Sigmoid colon (tissue), 7 donors: ENCODE results near the gene KRTAP3-3. TPM values are rescaled to one million over a fixed set of nuclear protein-coding genes. Genes with fewer than 3 reads are reported as not detected.

Experiments used
- DNase-seq: peaks from one replicate; pipeline ENCODE4 v3.0.0-alpha.2; 2019
- H3K27ac ChIP-seq, 4 donors: fragments of 200-600 bp; sonication (generic); one replicate each; pipeline ENCODE4 v1.5.1; 2016 to 2019; ENCODE audit warnings: mild to moderate bottlenecking in 1 of 4
- H3K27me3 ChIP-seq, 3 donors: fragments of 200-600 bp; sonication (generic); one replicate each; pipeline ENCODE4 v1.5.1; 2019; ENCODE audit warnings: mild to moderate bottlenecking in 1 of 3
- H3K36me3 ChIP-seq, 4 donors: fragments of 200-600 bp; sonication (generic); one replicate each; pipeline ENCODE4 v1.5.1; 2016 to 2019
- H3K4me1 ChIP-seq, 4 donors: fragments of 200-600 bp; sonication (generic); one replicate each; pipeline ENCODE4 v1.5.1; 2017 to 2019
- H3K4me3 ChIP-seq, 4 donors: fragments of 200-600 bp; sonication (generic); one replicate each; pipeline ENCODE4 v1.5.1; 2017 to 2019; ENCODE audit warnings: mild to moderate bottlenecking in 2 of 4, moderate library complexity in 1 of 4
- H3K9me3 ChIP-seq, 4 donors: fragments of 200-600 bp in 3 of 4; sonication (generic) in 3 of 4; one replicate each; pipeline versions ENCODE4 v1.5.1 to v1.6.1; 2013 to 2019
- CTCF ChIP-seq, 4 experiments: fragments of 450-650 bp in 3 of 4; fragments of 200-600 bp in 1 of 4; IDR thresholded peaks; one replicate each; pipeline ENCODE4 v1.5.1; 2016 to 2019; ENCODE audit warnings: antibody characterized with exemption in 4 of 4, mild to moderate bottlenecking in 3 of 4, moderate library complexity in 2 of 4
- EP300 ChIP-seq, 4 donors: sonication (generic); formaldehyde crosslinking; IDR thresholded peaks; one replicate each; pipeline ENCODE4 v1.6.1; 2017; ENCODE audit warnings: antibody characterized with exemption in 4 of 4
- POLR2A ChIP-seq, 2 donors: fragments of 450-650 bp; IDR thresholded peaks; one replicate each; pipeline ENCODE4 v1.6.1; 2016; ENCODE audit warnings: antibody characterized with exemption in 2 of 2, mild to moderate bottlenecking in 2 of 2, moderate library complexity in 2 of 2
- POLR2AphosphoS5 ChIP-seq, 4 donors: sonication (generic); formaldehyde crosslinking; IDR thresholded peaks; one replicate each; pipeline ENCODE4 v1.6.1; 2017; ENCODE audit warnings: antibody characterized with exemption in 4 of 4
- WGBS, 2 donors: extraction: QIAGEN DNeasy Blood & Tissue Kit; methylation state at CpG; one replicate each; pipeline ENCODE4 v1.1.7; 2013; 5-methylcytosine and 5-hydroxymethylcytosine counted together
- intact Hi-C: fragments of 100-400 bp; cut with DNase I; formaldehyde crosslinking; loops from one replicate; pipeline ENCODE4 v1.15.1; 2023
- polyA plus RNA-seq, 3 donors: library from polyadenylated mRNA; stranded (reverse); fragments of 200-250 nt; gene quantifications; one replicate each; pipeline ENCODE4 v1.2.3, GENCODE V29; 2013
- total RNA-seq, 4 donors: library from RNA; depleted of rRNA; stranded (reverse); fragments of >200 nt; gene quantifications; one replicate each; pipeline ENCODE4 v1.1.0, GENCODE V29; 2016
- donor health status: healthy with polysubstance abuse.
- donor health status: Bipolar disorder and iron deficiency.
- donor health status: healthy.

The KRTAP3-3 gene
- total and polyA plus RNA-seq, 7 donors, result not detected

DNA sequence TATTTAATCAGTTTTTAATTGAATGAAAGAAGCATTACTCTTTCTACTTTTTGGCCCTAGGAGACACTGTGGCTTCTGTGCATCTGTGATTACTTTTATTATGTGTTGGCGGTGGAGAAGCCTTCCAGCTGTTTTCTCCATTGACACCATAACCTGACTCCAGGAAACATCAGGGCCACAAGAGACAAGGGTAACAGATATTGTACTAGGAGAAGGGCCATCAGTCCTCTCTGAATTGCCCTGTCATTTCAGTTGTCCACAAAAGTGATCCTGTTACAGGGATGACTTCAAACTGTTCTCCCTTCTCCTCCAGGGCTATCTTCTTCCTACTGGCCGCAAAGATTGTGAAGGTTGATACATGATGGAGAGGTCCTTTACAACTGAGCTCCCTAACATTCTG is 41.8 kb downstream of the KRTAP3-3 start:
- 91 to 97% methylated on average over 2 of the region's 2 CpGs for WGBS, 2 donors
- H3K9me3 ChIP-seq, result no peaks in the 10 kb centered on the region
- no peaks in the 10 kb centered on the region for H3K4me1 ChIP-seq
- DNase-seq, result no peak
- H3K27ac ChIP-seq, result no peak overlapping the region
- no peaks in the 10 kb centered on the region for H3K36me3 ChIP-seq
- H3K4me3 ChIP-seq, result no peak overlapping the region
- TF ChIP-seq POLR2A (IDR thresholded peaks at IDR 0.05), result no peak
- TF ChIP-seq POLR2AphosphoS5 (IDR thresholded peaks at IDR 0.05), result no peak
- no peak for TF ChIP-seq CTCF (IDR thresholded peaks at IDR 0.05)
- no peak for TF ChIP-seq EP300 (IDR thresholded peaks at IDR 0.05)
- intact Hi-C loops, result no loop called here
- peaks cover 0 to 21% (median 6%) of the 10 kb centered on the region in 3 donors for H3K27me3 ChIP-seq

GRCh38 chr17:40951011-40951622 is 42.8 kb downstream of the KRTAP3-3 start:
- DNase-seq, result no peak
- no peak overlapping the region for H3K27ac ChIP-seq
- no peak overlapping the region for H3K4me3 ChIP-seq
- H3K27me3 ChIP-seq, result peaks cover 0 to 21% (median 6%) of the 10 kb centered on the region in 3 donors
- no peaks in the 10 kb centered on the region for H3K36me3 ChIP-seq
- no peaks in the 10 kb centered on the region for H3K4me1 ChIP-seq
- intact Hi-C loops, result no loop called here
- no peaks in the 10 kb centered on the region for H3K9me3 ChIP-seq
- TF ChIP-seq EP300 (IDR thresholded peaks at IDR 0.05), result no peak
- no peak for TF ChIP-seq POLR2AphosphoS5 (IDR thresholded peaks at IDR 0.05)
- TF ChIP-seq CTCF (IDR thresholded peaks at IDR 0.05), result no peak
- no peak for TF ChIP-seq POLR2A (IDR thresholded peaks at IDR 0.05)
- 96 to 97% methylated on average over 2 of the region's 2 CpGs for WGBS, 2 donors

DNA sequence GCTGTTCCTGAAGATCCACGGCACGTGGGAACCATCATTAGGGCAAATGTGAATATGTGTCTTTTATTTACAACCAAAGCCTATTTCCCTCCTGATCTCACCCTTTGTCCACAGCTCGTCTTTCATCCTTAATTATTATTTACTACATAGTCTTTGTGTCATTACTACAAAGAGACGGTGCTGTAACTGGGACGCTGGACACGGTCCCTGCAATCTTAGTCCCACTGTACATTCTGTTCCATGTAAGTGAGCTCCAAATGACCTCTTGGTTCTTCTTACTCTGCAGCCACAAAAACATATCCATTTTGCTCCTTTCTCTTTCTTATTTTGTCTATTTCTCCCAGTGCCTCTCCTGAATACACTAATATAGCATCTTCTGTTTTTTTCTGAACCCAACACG is 43.8 kb downstream of the KRTAP3-3 start:
- Histone ChIP-seq H3K9me3 (no peaks in the 10 kb centered on the region), H3K27ac (no peak overlapping the region), H3K4me1 (no peaks in the 10 kb centered on the region), H3K27me3 (peaks cover 0 to 21% (median 6%) of the 10 kb centered on the region in 3 donors), H3K4me3 (no peak overlapping the region), H3K36me3 (no peaks in the 10 kb centered on the region)
- no peak for TF ChIP-seq POLR2AphosphoS5 (IDR thresholded peaks at IDR 0.05)
- no peak for TF ChIP-seq CTCF (IDR thresholded peaks at IDR 0.05)
- no peak for TF ChIP-seq POLR2A (IDR thresholded peaks at IDR 0.05)
- no peak for TF ChIP-seq EP300 (IDR thresholded peaks at IDR 0.05)
- 67 to 83% methylated on average over 7 of the region's 7 CpGs for WGBS, 2 donors
- intact Hi-C loops, result no loop called here
- DNase-seq, result no peak

- Histone ChIP-seq H3K36me3 (no peaks in the 10 kb centered on the region), H3K4me3 (no peak overlapping the region), H3K4me1 (no peaks in the 10 kb centered on the region), H3K27ac (no peak overlapping the region), H3K27me3 (peaks cover 0 to 21% (median 6%) of the 10 kb centered on the region in 3 donors), H3K9me3 (no peaks in the 10 kb centered on the region)
- TF ChIP-seq POLR2A (IDR thresholded peaks at IDR 0.05) (no peak), CTCF (IDR thresholded peaks at IDR 0.05) (no peak), POLR2AphosphoS5 (IDR thresholded peaks at IDR 0.05) (no peak), EP300 (IDR thresholded peaks at IDR 0.05) (no peak)
- intact Hi-C loops, result no loop called here
- 10 to 31% methylated on average over 10 of the region's 10 CpGs for WGBS, 2 donors
- DNase-seq, result no peak
These were observed 44.5 kb downstream of the KRTAP3-3 start for GRCh38 chr17:40949418-40949817.

GRCh38 chr17:40947929-40948328 is 46.0 kb downstream of the KRTAP3-3 start:
- intact Hi-C loops, result no loop called here
- Histone ChIP-seq H3K4me1 (no peaks in the 10 kb centered on the region), H3K36me3 (no peaks in the 10 kb centered on the region), H3K4me3 (no peak overlapping the region), H3K27ac (no peak overlapping the region), H3K9me3 (no peaks in the 10 kb centered on the region), H3K27me3 (peaks cover 0 to 21% (median 6%) of the 10 kb centered on the region in 3 donors)
- 74 to 84% methylated on average over 2 of the region's 2 CpGs for WGBS, 2 donors
- DNase-seq, result no peak
- no peak for TF ChIP-seq POLR2A (IDR thresholded peaks at IDR 0.05)
- no peak for TF ChIP-seq CTCF (IDR thresholded peaks at IDR 0.05)
- TF ChIP-seq EP300 (IDR thresholded peaks at IDR 0.05), result no peak
- no peak for TF ChIP-seq POLR2AphosphoS5 (IDR thresholded peaks at IDR 0.05)
